NCI-H748 treated with DMSO at 0.1 percent for 48 hours (cell line): ENCODE measurements around the gene SHE.
"Not testable (repeated sequence)": the region's sequence is repeated elsewhere in the genome, so short reads cannot be mapped to it uniquely, and the experiment has no call there.

ENCODE experiments used
- DNase-seq: peaks from one replicate; lab custom pipeline; 2025; lab: John Stamatoyannopoulos, UW

SHE gene

GRCh38 chr1:154514066-154514553 lies 11.9 kb upstream of the SHE start:
- DNase-seq, result no peak

- no peak for DNase-seq
Observed at GRCh38 chr1:154512760-154513159, 10.5 kb upstream of the SHE start.

DNA sequence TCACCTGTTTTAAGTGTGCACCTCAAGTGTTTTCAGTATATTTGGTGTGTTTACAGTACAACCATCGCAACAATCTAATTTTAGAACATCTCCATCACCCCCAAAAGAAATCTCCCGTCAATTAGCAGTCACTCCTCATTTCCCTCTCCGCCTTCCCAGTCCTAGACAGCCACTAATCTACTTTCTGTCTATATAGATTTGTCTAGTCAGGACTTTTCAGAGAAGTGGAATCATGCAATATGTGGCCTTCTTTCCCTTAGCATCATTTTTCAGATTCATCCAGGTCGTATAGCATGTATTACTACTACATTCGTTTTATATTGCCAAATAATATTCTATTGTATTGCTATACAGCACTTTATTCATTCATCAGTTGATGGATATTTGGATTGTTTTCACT lies 1.7 kb upstream of the SHE start:
- no peak for DNase-seq

- DNase-seq, result no peak
Observed at GRCh38 chr1:154502744-154503115, 518 bp upstream of the SHE start.

- no peak for DNase-seq
Observed at GRCh38 chr1:154501423-154502065, 668 bp downstream of the SHE start.

DNA sequence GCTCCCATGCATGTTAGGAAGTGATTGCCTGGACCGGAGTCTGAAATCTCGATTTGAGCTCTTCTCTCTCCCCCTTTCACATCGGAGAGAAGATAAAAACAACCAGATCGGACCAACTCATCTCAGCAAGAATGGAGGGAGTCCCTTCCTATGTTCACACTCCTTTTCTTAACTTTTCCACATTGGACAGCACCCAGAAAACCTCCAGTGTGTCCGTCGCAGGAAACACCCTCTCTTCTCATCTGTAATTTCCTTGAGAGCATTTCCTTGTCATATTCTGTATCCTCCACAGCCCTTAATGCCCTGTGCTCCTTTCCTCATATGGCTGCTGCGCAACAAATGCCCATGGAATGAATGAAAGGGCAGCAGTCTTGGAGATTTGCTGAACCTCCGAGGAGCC lies 1.7 kb downstream of the SHE start:
- DNase-seq, result no peak

- no peak for DNase-seq
Observed at GRCh38 chr1:154499446-154499845, 2.8 kb downstream of the SHE start.

DNA sequence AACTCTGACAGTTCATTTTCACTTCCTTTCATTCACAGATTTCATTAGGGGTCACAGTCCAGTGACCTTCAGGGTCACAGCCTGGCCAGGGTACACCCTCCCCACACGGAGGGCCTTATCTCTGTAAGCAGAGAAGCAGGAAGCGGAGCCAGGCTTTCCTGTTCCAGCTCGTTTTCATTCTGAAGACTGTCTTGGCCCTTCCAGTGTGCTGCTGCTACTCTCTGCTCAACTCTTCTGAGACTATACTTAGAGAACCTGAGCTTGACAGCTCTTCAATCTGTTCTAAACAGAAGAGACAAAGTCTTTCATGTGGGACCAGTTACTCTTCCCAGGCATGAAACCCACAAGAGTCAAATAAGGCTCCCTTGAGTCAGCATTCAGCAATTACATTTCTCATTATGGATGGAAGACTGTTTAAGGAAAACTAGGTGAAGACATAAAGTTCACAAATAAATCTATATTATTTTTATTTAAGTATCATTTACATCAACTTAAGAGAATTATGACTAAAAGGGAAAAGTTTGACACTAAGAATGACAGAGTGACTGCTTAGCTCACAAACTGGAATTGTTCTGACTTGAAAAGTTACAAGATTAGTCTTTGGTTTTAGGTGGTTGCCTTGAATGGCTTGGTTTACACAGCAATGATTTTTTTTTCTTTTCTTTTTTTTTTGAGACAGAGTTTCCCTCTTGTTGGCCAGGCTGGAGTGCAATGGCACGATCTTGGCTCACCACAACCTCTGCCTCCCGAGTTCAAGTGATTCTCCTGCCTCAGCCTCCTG lies 5.0 kb downstream of the SHE start:
- no peak for DNase-seq

DNA sequence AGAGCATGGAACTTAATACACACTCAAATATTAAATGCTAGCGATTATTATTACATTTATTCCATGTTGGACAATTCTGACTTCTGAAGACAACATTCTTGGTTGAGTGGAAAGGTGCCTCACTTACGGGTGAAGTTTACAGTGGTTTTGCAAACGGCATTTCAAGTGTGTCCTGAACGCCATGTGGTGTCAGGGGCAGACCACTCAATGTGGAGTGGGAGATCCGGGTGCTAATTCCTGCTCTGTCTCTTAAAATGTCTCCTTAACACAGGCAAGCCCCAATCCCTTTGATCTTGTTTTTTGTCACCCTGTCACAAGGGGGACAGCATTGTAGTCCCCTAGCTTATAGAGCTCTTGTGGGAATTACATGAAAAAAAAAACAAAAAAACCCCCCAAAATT lies 5.8 kb downstream of the SHE start:
- no peak for DNase-seq

DNA sequence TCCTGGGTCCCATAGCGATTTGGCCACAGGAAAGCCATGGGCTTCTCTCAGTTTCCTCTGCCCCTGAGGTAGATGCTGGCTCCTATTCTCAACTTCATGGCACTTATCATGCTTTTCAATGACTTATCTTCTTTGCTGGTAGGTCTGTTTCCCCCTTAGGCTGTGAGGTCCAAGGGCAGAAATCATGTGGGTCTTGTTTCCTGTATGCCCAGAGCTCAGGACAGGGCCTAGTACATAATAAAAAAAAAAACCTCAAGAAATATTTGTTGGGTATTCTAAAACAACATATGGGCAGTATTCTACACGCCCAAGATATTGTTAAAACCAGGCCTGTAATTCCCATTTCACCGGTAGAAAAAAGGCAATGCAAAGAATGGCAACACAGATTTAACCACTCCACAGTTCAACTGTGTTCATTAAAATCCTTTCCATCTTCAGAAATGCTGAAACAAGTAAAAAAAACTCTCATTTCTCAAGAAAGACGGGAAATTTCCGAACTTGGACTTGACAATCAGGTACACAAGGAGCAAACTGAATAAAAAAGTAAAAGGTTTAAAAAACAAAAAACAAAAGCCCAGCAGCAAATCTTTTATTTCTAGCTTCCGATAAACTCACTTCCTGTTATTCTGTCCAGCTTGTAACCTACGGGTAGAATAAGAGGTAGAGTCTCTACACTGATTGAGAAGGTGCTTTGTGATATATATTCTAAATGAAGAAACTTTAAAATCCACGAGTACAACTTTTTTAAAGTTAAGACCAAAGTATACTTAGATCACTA lies 6.5 kb downstream of the SHE start:
- DNase-seq, result no peak

DNA sequence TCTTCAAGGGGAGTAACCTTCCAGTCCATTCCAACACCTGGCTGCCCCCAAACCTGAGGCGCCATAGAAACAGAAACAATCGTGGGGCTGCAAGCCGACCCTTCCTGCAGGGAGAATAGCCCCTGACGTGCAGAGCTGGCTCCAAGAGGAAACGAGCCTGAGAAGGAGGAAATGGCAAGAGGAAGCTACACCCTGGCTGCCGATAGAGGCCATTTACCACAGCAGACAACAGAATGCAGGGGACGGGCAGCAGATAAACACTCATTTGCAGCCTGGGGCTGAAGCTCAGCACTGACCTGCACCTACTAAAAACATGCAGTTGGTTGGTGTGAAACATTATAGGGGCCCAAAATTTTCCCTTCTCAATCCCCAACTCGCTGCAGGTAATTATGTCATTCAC lies 8.9 kb downstream of the SHE start:
- DNase-seq, result no peak

DNA sequence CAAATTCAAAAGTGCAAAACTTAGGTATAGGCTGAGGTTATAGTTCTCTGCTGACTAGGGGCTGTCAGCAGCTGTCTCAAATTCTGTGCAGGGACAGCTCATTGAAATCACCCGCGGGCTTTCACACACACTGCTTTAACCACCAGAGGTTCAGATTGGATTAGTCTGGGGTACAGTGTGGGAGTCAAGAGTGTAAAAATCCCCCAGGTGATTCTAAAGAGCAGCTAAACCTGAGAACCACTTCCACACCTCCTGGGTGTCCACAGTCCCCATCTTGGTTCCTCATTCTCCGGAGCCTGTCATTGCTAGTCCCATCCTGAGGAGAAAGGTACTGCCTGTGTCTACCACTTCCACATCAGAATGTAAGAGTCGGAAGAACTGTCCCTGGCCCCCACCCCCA lies 10.1 kb downstream of the SHE start:
- DNase-seq, result no peak

- no peak for DNase-seq
Observed at GRCh38 chr1:154490317-154490716, 11.9 kb downstream of the SHE start.

GRCh38 chr1:154489695-154490274 lies 12.4 kb downstream of the SHE start:
- no peak for DNase-seq

- no peak for DNase-seq
Observed at GRCh38 chr1:154488922-154489321, 13.3 kb downstream of the SHE start.

DNA sequence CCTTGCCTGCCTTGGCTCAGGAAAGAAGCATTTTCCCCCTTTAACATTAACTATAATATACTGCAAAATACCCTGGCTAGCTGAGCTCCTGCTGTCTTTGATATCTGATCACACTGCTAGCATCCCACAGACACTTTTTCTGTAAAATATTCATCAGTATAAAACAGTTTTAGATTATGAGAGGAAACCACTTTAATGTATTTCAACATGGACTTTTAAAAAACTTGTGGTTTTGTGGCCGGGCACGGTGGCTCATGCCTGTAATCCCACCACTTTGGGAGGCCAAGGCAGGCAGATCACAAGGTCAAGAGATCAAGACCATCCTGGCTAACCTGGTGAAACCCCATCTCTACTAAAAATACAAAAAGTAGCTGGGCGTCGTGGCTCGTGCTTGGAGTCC lies 15.5 kb downstream of the SHE start:
- not testable (repeated sequence) for DNase-seq

- DNase-seq, result no peak
Observed at GRCh38 chr1:154485910-154486496, 16.2 kb downstream of the SHE start.

DNA sequence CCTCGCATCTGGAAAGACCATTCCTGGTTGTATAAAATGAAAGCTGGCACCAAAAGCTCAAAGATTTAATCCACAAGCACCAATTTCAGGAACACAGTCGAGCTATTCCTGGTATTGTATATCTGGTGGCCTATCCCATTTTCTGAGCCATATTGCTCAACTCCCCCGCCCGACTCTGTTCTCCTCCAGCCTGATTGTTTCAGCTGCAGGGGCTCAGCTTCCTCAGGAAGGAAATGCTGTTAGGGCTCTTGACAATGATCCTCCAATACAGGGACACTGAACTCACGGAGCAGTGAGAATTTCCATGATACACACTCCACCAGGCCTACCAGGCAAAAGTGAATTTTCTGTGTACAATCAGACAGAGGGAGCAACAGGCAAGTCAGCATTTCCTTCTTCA lies 17.1 kb downstream of the SHE start:
- DNase-seq, result no peak

DNA sequence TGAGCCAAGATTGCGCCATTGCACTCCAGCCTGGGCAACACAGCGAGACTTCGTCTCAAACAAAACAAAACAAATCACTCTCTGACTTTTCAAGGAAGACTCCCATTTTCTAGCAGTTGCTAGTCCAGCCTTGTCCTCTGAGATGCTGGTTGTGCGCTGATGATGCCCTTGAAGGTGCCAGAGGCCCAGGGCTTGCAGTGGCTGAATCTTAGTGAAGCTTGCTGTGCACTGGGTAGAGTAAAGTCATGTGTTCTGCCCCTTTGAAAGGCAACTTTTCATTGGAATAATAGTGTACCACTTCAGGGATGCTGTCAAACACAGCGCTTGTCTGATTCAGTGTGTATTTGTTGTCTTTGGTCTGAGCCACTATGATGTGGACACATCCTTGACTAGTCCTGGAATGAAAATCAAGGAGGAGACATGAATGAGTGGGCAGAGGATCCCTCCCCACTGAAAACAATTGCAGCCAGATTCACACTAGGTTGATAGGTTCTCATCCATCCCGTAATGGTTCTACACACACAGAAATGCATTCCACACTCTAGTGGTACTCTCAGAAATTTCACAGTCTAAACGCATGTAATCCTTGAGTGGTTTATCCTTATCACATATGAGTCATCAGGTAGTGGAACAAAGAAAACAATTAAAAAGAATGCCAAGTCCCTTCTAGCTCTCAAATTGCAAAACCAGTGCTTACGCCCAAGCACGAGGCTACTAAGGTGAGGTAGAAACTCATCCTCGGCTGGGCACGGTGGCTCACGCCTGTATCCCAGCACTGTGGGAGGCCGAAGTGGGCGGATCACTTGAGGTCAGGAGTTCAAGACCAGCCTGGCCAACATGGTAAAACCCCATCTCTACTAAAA lies 18.0 kb downstream of the SHE start:
- DNase-seq, result no peak

GRCh38 chr1:154481053-154481452 lies 21.2 kb downstream of the SHE start:
- no peak for DNase-seq

DNA sequence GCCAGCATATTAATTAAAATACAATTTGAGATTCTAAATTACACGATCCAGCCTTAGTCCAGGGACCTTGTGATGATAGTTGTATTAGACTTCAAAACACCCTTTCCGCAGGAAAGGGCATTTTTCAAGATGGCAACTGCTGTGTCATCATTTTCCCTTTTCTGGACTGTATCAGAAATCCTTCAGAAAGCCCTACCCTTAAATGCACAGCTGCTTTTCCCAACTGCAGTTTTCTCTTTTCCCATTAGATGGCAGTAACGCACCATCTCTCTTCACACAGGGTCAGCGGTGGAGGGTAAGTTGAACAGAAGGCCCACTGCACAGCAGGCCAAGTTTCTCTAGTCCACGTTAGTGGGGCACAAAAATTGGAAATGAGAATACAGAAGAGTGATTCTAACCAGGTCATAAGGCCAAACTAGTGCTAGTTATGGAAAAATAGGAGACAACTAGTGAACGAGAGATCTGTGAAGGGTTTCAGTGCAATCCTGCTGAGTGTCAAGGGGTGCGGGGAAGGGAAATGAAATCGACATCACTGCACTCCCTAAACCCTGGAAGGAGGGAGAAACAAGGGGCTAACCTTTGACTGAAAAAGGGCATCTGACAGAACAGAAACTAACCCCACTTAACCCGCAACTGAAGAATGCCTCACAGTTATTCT lies 22.3 kb downstream of the SHE start:
- peak; percentile 71 for DNase-seq
